Measurements from ENCODE around the gene ABCF1.

The ABCF1 gene

GRCh38 chr6:30598912-30599624 is 27.8 kb downstream of the ABCF1 start:
- H3K9me3 ChIP-seq (ENCODE audit: control extremely low read depth in 1 of 5, control insufficient read depth in 4 of 5, insufficient read depth in 2 of 5, low read depth in 1 of 5, low read length in 4 of 5), result no peaks in the 10 kb centered on the region
- no peaks in the 10 kb centered on the region for H3K27me3 ChIP-seq (replicated peaks in 2 of 5; ENCODE audit: control insufficient read depth in 4 of 5, insufficient read depth in 5 of 5, low read length in 4 of 5)
- peaks cover 0 to 7% (median under 1%) of the 10 kb centered on the region in 4 experiments for H3K4me1 ChIP-seq (ENCODE audit: control extremely low read depth in 1 of 4, control insufficient read depth in 4 of 4, insufficient read depth in 4 of 4, low read length in 3 of 4)
- ChIA-PET CTCF (interaction anchor here (0.7 to 6.6 kb wide), 12 partner anchors 8 to 116 kb away, joined by 3 to 99 read pairs (median 16); partner anchors contain the start of gene ABCF1), POLR2A (interaction anchor here (1.1 to 2.7 kb wide), 5 partner anchors 14 to 56 kb away, joined by 3 to 21 read pairs (median 6); partner anchors contain the start of gene PPP1R10)
- 84% methylated on average over 9 of the region's 12 CpGs for WGBS (ENCODE audit: insufficient coverage)
- no peak overlapping the region for H3K27ac ChIP-seq (ENCODE audit: insufficient read depth in 1 of 2, low read depth in 1 of 2, low read length in 2 of 2, poor library complexity in 1 of 2, severe bottlenecking in 2 of 2)
- DNase-seq, result no peak
- no peak overlapping the region for H3K4me3 ChIP-seq (ENCODE audit: control insufficient read depth in 1 of 7, extremely low read depth in 1 of 7, insufficient read depth in 4 of 7, low read depth in 2 of 7, low read length in 6 of 7)
- peaks cover 12 to 52% (median 39%) of the 10 kb centered on the region in 4 experiments for H3K36me3 ChIP-seq (ENCODE audit: control insufficient read depth in 4 of 4, insufficient read depth in 4 of 4, low read length in 3 of 4)

- H3K27me3 ChIP-seq (replicated peaks in 2 of 5; ENCODE audit: control insufficient read depth in 4 of 5, insufficient read depth in 5 of 5, low read length in 4 of 5), result no peaks in the 10 kb centered on the region
- H3K4me3 ChIP-seq (ENCODE audit: control insufficient read depth in 1 of 7, extremely low read depth in 1 of 7, insufficient read depth in 4 of 7, low read depth in 2 of 7, low read length in 6 of 7), result no peak overlapping the region
- POLR2A ChIA-PET, result interaction anchor here (1.1 to 2.7 kb wide), 3 partner anchors 14 to 51 kb away, joined by 3 to 21 read pairs (median 10); no protein-coding TSS in a partner anchor
- H3K9me3 ChIP-seq (ENCODE audit: control extremely low read depth in 1 of 5, control insufficient read depth in 4 of 5, insufficient read depth in 2 of 5, low read depth in 1 of 5, low read length in 4 of 5), result no peaks in the 10 kb centered on the region
- no peak overlapping the region for H3K27ac ChIP-seq (ENCODE audit: insufficient read depth in 1 of 2, low read depth in 1 of 2, low read length in 2 of 2, poor library complexity in 1 of 2, severe bottlenecking in 2 of 2)
- H3K36me3 ChIP-seq (ENCODE audit: control insufficient read depth in 4 of 4, insufficient read depth in 4 of 4, low read length in 3 of 4), result peaks cover 17 to 52% (median 41%) of the 10 kb centered on the region in 4 experiments
- no peak for DNase-seq
- 100% methylated on average over 1 of the region's 13 CpGs for WGBS (ENCODE audit: insufficient coverage)
- peaks cover 0 to 7% (median under 1%) of the 10 kb centered on the region in 4 experiments for H3K4me1 ChIP-seq (ENCODE audit: control extremely low read depth in 1 of 4, control insufficient read depth in 4 of 4, insufficient read depth in 4 of 4, low read length in 3 of 4)
- CTCF ChIA-PET, result interaction anchor here (1.1 to 6.6 kb wide), 13 partner anchors 9 to 146 kb away, joined by 3 to 99 read pairs (median 9); partner anchors contain the start of gene ABCF1
Observed at GRCh38 chr6:30599625-30600324, 28.5 kb downstream of the ABCF1 start.

GRCh38 chr6:30600451-30600961 is 29.3 kb downstream of the ABCF1 start:
- Histone ChIP-seq H3K9me3 (ENCODE audit: control extremely low read depth in 1 of 5, control insufficient read depth in 4 of 5, insufficient read depth in 2 of 5, low read depth in 1 of 5, low read length in 4 of 5) (no peaks in the 10 kb centered on the region), H3K36me3 (ENCODE audit: control insufficient read depth in 4 of 4, insufficient read depth in 4 of 4, low read length in 3 of 4) (peaks cover 20 to 56% (median 46%) of the 10 kb centered on the region in 4 experiments), H3K4me1 (ENCODE audit: control extremely low read depth in 1 of 4, control insufficient read depth in 4 of 4, insufficient read depth in 4 of 4, low read length in 3 of 4) (peaks cover 0 to 7% (median under 1%) of the 10 kb centered on the region in 4 experiments), H3K27ac (ENCODE audit: insufficient read depth in 1 of 2, low read depth in 1 of 2, low read length in 2 of 2, poor library complexity in 1 of 2, severe bottlenecking in 2 of 2) (no peak overlapping the region), H3K4me3 (ENCODE audit: control insufficient read depth in 1 of 7, extremely low read depth in 1 of 7, insufficient read depth in 4 of 7, low read depth in 2 of 7, low read length in 6 of 7) (no peak overlapping the region), H3K27me3 (replicated peaks in 2 of 5; ENCODE audit: control insufficient read depth in 4 of 5, insufficient read depth in 5 of 5, low read length in 4 of 5) (no peaks in the 10 kb centered on the region)
- 96% methylated on average over 10 of the region's 10 CpGs for WGBS (ENCODE audit: insufficient coverage)
- CTCF ChIA-PET, result interaction anchor here (0.6 to 6.6 kb wide), 12 partner anchors 8 to 147 kb away, joined by 3 to 99 read pairs (median 4); no protein-coding TSS in a partner anchor
- POLR2A ChIA-PET, result no interaction called here
- no peak for DNase-seq

GRCh38 chr6:30601436-30601814 is 30.2 kb downstream of the ABCF1 start:
- no peak overlapping the region for H3K4me3 ChIP-seq (ENCODE audit: control insufficient read depth in 1 of 7, extremely low read depth in 1 of 7, insufficient read depth in 4 of 7, low read depth in 2 of 7, low read length in 6 of 7)
- H3K27ac ChIP-seq (ENCODE audit: insufficient read depth in 1 of 2, low read depth in 1 of 2, low read length in 2 of 2, poor library complexity in 1 of 2, severe bottlenecking in 2 of 2), result no peak overlapping the region
- ChIA-PET POLR2A (interaction anchor here (1.1 to 1.2 kb wide), 2 partner anchors 11 to 13 kb away, joined by 5 to 6 read pairs; no protein-coding TSS in a partner anchor), CTCF (interaction anchor here (1.0 to 6.6 kb wide), 7 partner anchors 9 to 119 kb away, joined by 3 to 99 read pairs (median 4); partner anchors contain the start of gene PRR3)
- H3K27me3 ChIP-seq (replicated peaks in 2 of 5; ENCODE audit: control insufficient read depth in 4 of 5, insufficient read depth in 5 of 5, low read length in 4 of 5), result no peaks in the 10 kb centered on the region
- H3K9me3 ChIP-seq (ENCODE audit: control extremely low read depth in 1 of 5, control insufficient read depth in 4 of 5, insufficient read depth in 2 of 5, low read depth in 1 of 5, low read length in 4 of 5), result no peaks in the 10 kb centered on the region
- peaks cover 0 to 7% (median under 1%) of the 10 kb centered on the region in 4 experiments for H3K4me1 ChIP-seq (ENCODE audit: control extremely low read depth in 1 of 4, control insufficient read depth in 4 of 4, insufficient read depth in 4 of 4, low read length in 3 of 4)
- no peak for DNase-seq
- peaks cover 26 to 64% (median 54%) of the 10 kb centered on the region in 4 experiments for H3K36me3 ChIP-seq (ENCODE audit: control insufficient read depth in 4 of 4, insufficient read depth in 4 of 4, low read length in 3 of 4)
- WGBS (ENCODE audit: insufficient coverage), result 51% methylated on average over 6 of the region's 6 CpGs

- peaks cover 0 to 7% (median under 1%) of the 10 kb centered on the region in 4 experiments for H3K4me1 ChIP-seq (ENCODE audit: control extremely low read depth in 1 of 4, control insufficient read depth in 4 of 4, insufficient read depth in 4 of 4, low read length in 3 of 4)
- no peaks in the 10 kb centered on the region for H3K9me3 ChIP-seq (ENCODE audit: control extremely low read depth in 1 of 5, control insufficient read depth in 4 of 5, insufficient read depth in 2 of 5, low read depth in 1 of 5, low read length in 4 of 5)
- no peaks in the 10 kb centered on the region for H3K27me3 ChIP-seq (replicated peaks in 2 of 5; ENCODE audit: control insufficient read depth in 4 of 5, insufficient read depth in 5 of 5, low read length in 4 of 5)
- H3K36me3 ChIP-seq (ENCODE audit: control insufficient read depth in 4 of 4, insufficient read depth in 4 of 4, low read length in 3 of 4), result peaks cover 29 to 70% (median 58%) of the 10 kb centered on the region in 4 experiments
- no peak overlapping the region for H3K4me3 ChIP-seq (ENCODE audit: control insufficient read depth in 1 of 7, extremely low read depth in 1 of 7, insufficient read depth in 4 of 7, low read depth in 2 of 7, low read length in 6 of 7)
- 95% methylated on average over 22 of the region's 39 CpGs for WGBS (ENCODE audit: insufficient coverage)
- ChIA-PET CTCF (interaction anchor here (1.0 to 6.6 kb wide), 6 partner anchors 9 to 119 kb away, joined by 3 to 99 read pairs (median 4); partner anchors contain the start of gene PRR3), POLR2A (interaction anchor here (1.1 to 1.2 kb wide), 2 partner anchors 11 to 12 kb away, joined by 5 to 6 read pairs; no protein-coding TSS in a partner anchor)
- H3K27ac ChIP-seq (ENCODE audit: insufficient read depth in 1 of 2, low read depth in 1 of 2, low read length in 2 of 2, poor library complexity in 1 of 2, severe bottlenecking in 2 of 2), result no peak overlapping the region
- no peak for DNase-seq
Observed at GRCh38 chr6:30601815-30602641, 30.8 kb downstream of the ABCF1 start.

- WGBS (ENCODE audit: insufficient coverage), result 97% methylated on average over 13 of the region's 13 CpGs
- ChIA-PET CTCF (interaction anchor here (1.5 to 2.9 kb wide), 3 partner anchors 56 to 120 kb away, joined by 3 to 8 read pairs (median 3); no protein-coding TSS in a partner anchor), POLR2A (interaction anchor here (0.6 to 0.8 kb wide), 2 partner anchors 14 to 16 kb away, joined by 3 to 4 read pairs; partner anchors contain the start of genes MRPS18B and PPP1R10)
- Histone ChIP-seq H3K4me1 (ENCODE audit: control extremely low read depth in 1 of 4, control insufficient read depth in 4 of 4, insufficient read depth in 4 of 4, low read length in 3 of 4) (peaks cover 0 to 7% (median under 1%) of the 10 kb centered on the region in 4 experiments), H3K9me3 (ENCODE audit: control extremely low read depth in 1 of 5, control insufficient read depth in 4 of 5, insufficient read depth in 2 of 5, low read depth in 1 of 5, low read length in 4 of 5) (no peaks in the 10 kb centered on the region), H3K27ac (ENCODE audit: insufficient read depth in 1 of 2, low read depth in 1 of 2, low read length in 2 of 2, poor library complexity in 1 of 2, severe bottlenecking in 2 of 2) (no peak overlapping the region), H3K27me3 (replicated peaks in 2 of 5; ENCODE audit: control insufficient read depth in 4 of 5, insufficient read depth in 5 of 5, low read length in 4 of 5) (no peaks in the 10 kb centered on the region), H3K36me3 (ENCODE audit: control insufficient read depth in 4 of 4, insufficient read depth in 4 of 4, low read length in 3 of 4) (peaks cover 34 to 86% (median 74%) of the 10 kb centered on the region in 4 experiments), H3K4me3 (ENCODE audit: control insufficient read depth in 1 of 7, extremely low read depth in 1 of 7, insufficient read depth in 4 of 7, low read depth in 2 of 7, low read length in 6 of 7) (no peak overlapping the region)
- no peak for DNase-seq
Observed at GRCh38 chr6:30603961-30604360, 32.7 kb downstream of the ABCF1 start.
